ENCODE data around the gene ARHGAP10. TPM values are rescaled to one million over a fixed set of nuclear protein-coding genes. Genes with fewer than 3 reads are reported as not detected.

Gene ARHGAP10
- total RNA-seq, 2 experiments from 2014 or later = 0.11 TPM; not detected in 1

GRCh38 chr4:148034813-148035212 lies 302.9 kb downstream of the ARHGAP10 start:
- Histone ChIP-seq H3K4me3 (ENCODE audit: low read depth, low read length, poor library complexity, severe bottlenecking) (no peak overlapping the region), H2AFZ (ENCODE audit: low read length) (no peak overlapping the region), H3K9me3 (ENCODE audit: low read length) (no peaks in the 10 kb centered on the region), H3K36me3 (ENCODE audit: insufficient read depth, low read length) (no peaks in the 10 kb centered on the region), H4K20me1 (ENCODE audit: insufficient read depth, low read length) (no peaks in the 10 kb centered on the region), H3K4me1 (ENCODE audit: insufficient read depth, low read length, poor library complexity, severe bottlenecking) (no peaks in the 10 kb centered on the region), H3K4me2 (ENCODE audit: low read length) (no peak overlapping the region), H3K9me2 (ENCODE audit: insufficient read depth, low read length) (no peaks in the 10 kb centered on the region), H3K79me2 (ENCODE audit: insufficient read depth, low read depth, low read length) (no peaks in the 10 kb centered on the region), H3K27ac (ENCODE audit: low read depth, low read length, poor library complexity, severe bottlenecking) (no peak overlapping the region)
- TF ChIP-seq EZH2phosphoT487 (IDR thresholded peaks at IDR 0.05; ENCODE audit: borderline replicate concordance, low read depth, low read length) = no peak
- TF ChIP-seq CTCF (conservative IDR thresholded peaks at IDR 0.05; ENCODE audit: low read length) = no peak
- intact Hi-C loops (cut with micrococcal nuclease; ENCODE audit: unreplicated experiment) = no loop called here
- BruUV-seq (replicated peaks) = no TSS peak
- ChIA-PET POLR2A (interaction anchor here (0.7 kb wide), 1 partner anchor 414 kb away, joined by 3 read pairs; no protein-coding TSS in a partner anchor), CTCF (ENCODE audit: unreplicated experiment) (no interaction called here)
- DNase-seq (ENCODE audit: low spot score) = no peak

- TF ChIP-seq EZH2phosphoT487 (IDR thresholded peaks at IDR 0.05; ENCODE audit: borderline replicate concordance, low read depth, low read length) (no peak), CTCF (conservative IDR thresholded peaks at IDR 0.05; ENCODE audit: low read length) (no peak)
- ChIA-PET POLR2A (interaction anchor here (0.6 to 1.1 kb wide), 3 partner anchors 64 to 438 kb away, joined by 3 to 4 read pairs (median 3); no protein-coding TSS in a partner anchor), CTCF (ENCODE audit: unreplicated experiment) (interaction anchor here (1.0 kb wide), 1 partner anchor 12 kb away, joined by 3 read pairs; no protein-coding TSS in a partner anchor)
- Histone ChIP-seq H3K36me3 (ENCODE audit: insufficient read depth, low read length) (no peaks in the 10 kb centered on the region), H3K4me1 (ENCODE audit: insufficient read depth, low read length, poor library complexity, severe bottlenecking) (no peaks in the 10 kb centered on the region), H3K4me3 (ENCODE audit: low read depth, low read length, poor library complexity, severe bottlenecking) (no peak overlapping the region), H3K79me2 (ENCODE audit: insufficient read depth, low read depth, low read length) (no peaks in the 10 kb centered on the region), H3K4me2 (ENCODE audit: low read length) (no peak overlapping the region), H2AFZ (ENCODE audit: low read length) (no peak overlapping the region), H3K9me3 (ENCODE audit: low read length) (no peaks in the 10 kb centered on the region), H4K20me1 (ENCODE audit: insufficient read depth, low read length) (no peaks in the 10 kb centered on the region), H3K9me2 (ENCODE audit: insufficient read depth, low read length) (no peaks in the 10 kb centered on the region), H3K27ac (ENCODE audit: low read depth, low read length, poor library complexity, severe bottlenecking) (no peak overlapping the region)
- no peak for DNase-seq (ENCODE audit: low spot score)
- BruUV-seq (replicated peaks) = no TSS peak
- intact Hi-C loops (cut with micrococcal nuclease; ENCODE audit: unreplicated experiment) = no loop called here
These were observed 309.9 kb downstream of the ARHGAP10 start for GRCh38 chr4:148041606-148042329.
